Glutamatergic neuron (in vitro differentiated cells): Measurements from ENCODE around the gene GPC6. TPM values are rescaled to one million over a fixed set of nuclear protein-coding genes. Genes with fewer than 3 reads are reported as not detected.

Experiments used
- DNase-seq: peaks from one replicate; pipeline ENCODE4 v3.0.0; 2022
- H3K27ac Mint-ChIP-seq: one replicate; pipeline ENCODE4 v1.8.0; 2020; ENCODE audit warnings: mild to moderate bottlenecking, mixed read lengths, inconsistent platforms; ENCODE audit not compliant: unreplicated experiment
- H3K27me3 Mint-ChIP-seq: one replicate; pipeline ENCODE4 v1.8.0; 2020; ENCODE audit warnings: mild to moderate bottlenecking, moderate library complexity, mixed read lengths, inconsistent platforms; ENCODE audit not compliant: unreplicated experiment
- H3K36me3 Mint-ChIP-seq: one replicate; pipeline ENCODE4 v1.8.0; 2020; ENCODE audit warnings: mild to moderate bottlenecking, mixed read lengths, inconsistent platforms; ENCODE audit not compliant: unreplicated experiment
- H3K4me1 Mint-ChIP-seq: one replicate; pipeline ENCODE4 v1.8.0; 2020; ENCODE audit warnings: mild to moderate bottlenecking, low read depth, mixed read lengths, inconsistent platforms; ENCODE audit not compliant: unreplicated experiment
- H3K4me3 Mint-ChIP-seq: one replicate; pipeline ENCODE4 v1.8.0; 2020; ENCODE audit warnings: mild to moderate bottlenecking, mixed read lengths, inconsistent platforms; ENCODE audit not compliant: unreplicated experiment
- H3K9me3 Mint-ChIP-seq: one replicate; pipeline ENCODE4 v1.8.0; 2020; ENCODE audit warnings: mild to moderate bottlenecking, moderate library complexity, mixed read lengths, inconsistent platforms; ENCODE audit not compliant: unreplicated experiment
- CTCF ChIP-seq: fragments of 200-600 bp; sonication (generic); IDR thresholded peaks from one replicate; pipeline ENCODE4 v1.5.0; 2021; ENCODE audit not compliant: partially characterized antibody, unreplicated experiment
- total RNA-seq: library from RNA; stranded (reverse); fragmentation: NEBNext Ultra II Directional; extraction: Animal tissue kit (Norgen Biotek cat#: 25700); gene quantifications from one replicate; pipeline ENCODE4 v1.2.1, GENCODE V29; 2021; ENCODE audit not compliant: unreplicated experiment

Gene GPC6
- total RNA-seq, 1 donor from 2014 or later = 11.8 TPM

DNA sequence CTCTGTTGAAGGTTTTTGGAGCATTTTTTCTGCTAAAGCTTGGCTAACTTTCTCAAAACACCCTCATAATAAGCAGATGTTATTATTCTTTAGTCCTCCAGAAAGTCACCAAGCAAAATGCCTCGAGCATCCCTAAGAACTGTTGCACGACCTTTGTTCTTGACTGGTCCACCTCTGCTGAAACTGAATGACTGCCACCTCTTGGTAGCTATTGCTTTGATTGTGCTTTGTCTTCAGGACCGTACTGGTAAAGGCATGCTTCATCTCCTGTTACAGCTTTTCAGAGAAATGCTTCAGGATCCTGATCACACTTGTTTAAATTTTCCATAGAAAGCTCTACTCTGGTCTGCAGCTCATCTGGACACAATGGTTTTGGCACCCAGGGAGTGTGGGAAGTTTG, 998.1 kb downstream of the GPC6 start:
- H3K4me1 Mint-ChIP-seq = no peaks in the 10 kb centered on the region
- no peak for DNase-seq
- H3K9me3 Mint-ChIP-seq = peaks cover 1% of the 10 kb centered on the region
- no peak overlapping the region for H3K27ac Mint-ChIP-seq
- no peak for TF ChIP-seq CTCF
- no peaks in the 10 kb centered on the region for H3K36me3 Mint-ChIP-seq
- H3K4me3 Mint-ChIP-seq = no peak overlapping the region
- H3K27me3 Mint-ChIP-seq = peaks cover 1% of the 10 kb centered on the region

DNA sequence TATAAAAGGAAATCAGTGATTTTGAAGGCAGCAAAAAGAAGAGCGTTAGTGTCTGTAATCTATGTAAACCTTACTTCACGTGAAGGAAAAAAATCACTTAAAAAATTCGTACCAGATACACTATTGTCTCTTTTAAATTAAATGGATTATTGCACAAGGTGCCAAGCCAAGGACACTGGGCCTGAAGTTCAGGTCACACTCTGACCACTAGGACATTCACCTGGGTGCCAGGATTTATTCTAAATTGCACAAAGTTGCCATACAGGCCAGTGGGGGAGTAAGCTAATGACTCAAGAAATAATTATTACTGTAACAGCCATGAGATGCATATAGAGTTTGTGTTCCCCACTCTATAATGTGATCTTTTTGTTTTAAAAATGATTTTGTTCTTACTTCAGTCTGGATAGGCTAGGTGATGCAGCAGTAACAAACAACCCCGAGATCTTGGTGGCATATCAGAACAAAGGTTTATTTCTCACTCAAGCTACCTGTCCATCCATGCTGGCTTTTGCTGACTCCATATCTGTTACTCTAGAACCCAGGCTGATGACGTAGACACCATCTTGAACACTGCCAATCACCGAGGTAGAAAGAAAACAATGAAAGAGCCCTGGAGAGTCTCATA, 1000.8 kb downstream of the GPC6 start:
- Mint-ChIP-seq H3K4me1 (peaks cover 1% of the 10 kb centered on the region), H3K27me3 (peaks cover 1% of the 10 kb centered on the region), H3K36me3 (no peaks in the 10 kb centered on the region), H3K27ac (no peak overlapping the region), H3K9me3 (peaks cover 1% of the 10 kb centered on the region), H3K4me3 (no peak overlapping the region)
- no peak for TF ChIP-seq CTCF
- DNase-seq = no peak

DNA sequence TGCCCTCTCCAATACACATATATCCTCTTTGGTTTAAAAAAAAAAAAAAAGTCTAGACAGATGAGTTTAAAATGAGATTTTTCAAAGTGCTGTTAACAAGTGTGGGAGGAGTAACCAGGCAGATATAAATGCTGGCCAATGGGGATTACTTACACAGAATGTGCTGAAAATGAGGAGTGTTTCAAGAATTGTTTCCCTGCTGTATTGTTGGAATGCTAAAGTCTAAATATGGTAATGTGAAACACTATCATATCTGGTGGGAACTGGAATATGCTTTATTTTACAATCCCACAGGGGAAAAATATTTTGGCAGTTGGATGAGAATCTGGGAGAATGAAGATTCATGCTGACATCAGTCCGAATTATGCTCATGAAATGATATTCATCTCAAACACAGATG, 1002.2 kb downstream of the GPC6 start:
- Mint-ChIP-seq H3K4me1 (peaks cover 5% of the 10 kb centered on the region), H3K27ac (no peak overlapping the region)
- DNase-seq = no peak

DNA sequence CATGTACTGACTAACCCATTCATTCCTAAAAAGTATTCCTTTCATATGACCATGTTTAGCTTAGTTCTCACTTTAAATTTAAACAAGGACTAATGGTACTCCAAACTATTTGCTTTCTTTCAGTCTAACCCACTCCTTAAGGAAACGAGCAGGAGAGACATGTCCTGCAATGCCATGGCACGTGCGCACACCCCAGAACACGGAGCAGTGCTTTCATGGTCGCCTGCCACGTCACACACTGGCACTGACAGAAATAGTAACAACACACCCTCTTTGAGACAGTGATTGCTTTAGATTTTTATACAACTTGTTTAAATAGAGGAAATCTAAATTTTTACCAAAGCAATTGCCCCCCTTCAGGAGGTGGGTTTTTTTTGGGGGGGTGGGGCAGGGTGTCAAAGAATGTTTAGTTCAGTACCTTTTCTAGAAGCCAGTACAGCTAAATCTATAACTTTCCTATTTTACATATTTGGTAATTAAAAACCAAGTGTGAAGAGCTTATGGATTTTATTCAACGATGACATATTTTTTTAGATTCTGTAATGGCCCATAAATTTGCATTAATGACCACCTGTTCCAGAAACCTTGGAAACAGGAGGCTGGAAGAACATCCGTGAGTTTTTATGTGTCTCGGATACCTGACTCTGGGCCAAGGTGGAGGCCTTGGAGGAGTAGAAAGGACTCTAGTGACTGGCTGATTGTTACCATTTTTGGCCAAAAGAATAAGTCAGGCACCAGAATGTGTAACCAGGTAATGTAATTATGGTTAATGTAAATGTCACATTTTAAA, 1005.7 kb downstream of the GPC6 start:
- no peak overlapping the region for H3K27ac Mint-ChIP-seq
- no peaks in the 10 kb centered on the region for H3K27me3 Mint-ChIP-seq
- H3K36me3 Mint-ChIP-seq = no peaks in the 10 kb centered on the region
- DNase-seq = no peak
- no peak for TF ChIP-seq CTCF
- no peak overlapping the region for H3K4me3 Mint-ChIP-seq
- peaks cover 10% of the 10 kb centered on the region for H3K4me1 Mint-ChIP-seq
- no peaks in the 10 kb centered on the region for H3K9me3 Mint-ChIP-seq

More for the DNA sequence above, 1002.2 kb downstream of the GPC6 start:
- no peak for TF ChIP-seq CTCF
- Mint-ChIP-seq H3K9me3 (peaks cover 1% of the 10 kb centered on the region), H3K27me3 (peaks cover 1% of the 10 kb centered on the region), H3K36me3 (no peaks in the 10 kb centered on the region), H3K4me3 (no peak overlapping the region)

- no peaks in the 10 kb centered on the region for H3K36me3 Mint-ChIP-seq
- no peak overlapping the region for H3K27ac Mint-ChIP-seq
- no peak for TF ChIP-seq CTCF
- peaks cover 12% of the 10 kb centered on the region for H3K4me1 Mint-ChIP-seq
- DNase-seq = no peak
- H3K4me3 Mint-ChIP-seq = no peak overlapping the region
- no peaks in the 10 kb centered on the region for H3K9me3 Mint-ChIP-seq
- no peaks in the 10 kb centered on the region for H3K27me3 Mint-ChIP-seq
Observed at GRCh38 chr13:94232956-94233355, 1006.3 kb downstream of the GPC6 start.
